ENCODE results near the gene PCDHA10.

DNA sequence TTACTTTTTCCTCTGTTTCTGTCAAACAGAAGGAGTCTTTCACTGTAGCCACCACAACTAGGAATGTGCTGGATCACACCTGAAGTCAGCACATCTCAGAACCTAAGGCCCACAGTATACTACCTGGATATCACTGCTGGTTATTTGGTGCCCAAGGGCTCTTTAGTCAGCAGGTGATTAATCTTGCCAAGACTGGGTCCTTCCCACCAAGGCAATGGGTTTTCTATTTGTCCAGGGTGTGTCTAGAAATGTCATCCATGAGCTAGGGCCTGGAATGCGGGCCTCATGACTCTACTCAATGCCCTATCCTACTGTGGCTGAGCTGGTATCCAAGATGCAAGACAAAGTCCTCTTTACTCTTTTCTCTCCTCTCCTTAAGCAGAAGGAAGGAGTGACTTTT, 60.6 kb downstream of the PCDHA10 start:
- no peak for TF ChIP-seq TAF1 (IDR thresholded peaks at IDR 0.05; ENCODE audit: borderline replicate concordance, insufficient read depth, low read length)
- no peak for TF ChIP-seq POLR2AphosphoS5 (IDR thresholded peaks at IDR 0.05; ENCODE audit: low read depth, low read length)
